Peyer's patch (tissue), 4 donors: ENCODE data around the gene CD38. TPM values are rescaled to one million over a fixed set of nuclear protein-coding genes. Genes with fewer than 3 reads are reported as not detected.

Source experiments
- DNase-seq, 3 donors: peaks; one replicate each; pipeline ENCODE4 v3.0.0-alpha.2; 2017 to 2019
- H3K27ac ChIP-seq, 4 donors: fragments of 200-600 bp; sonication (generic); one replicate each; pipeline ENCODE4 v1.5.1; 2016 to 2019
- H3K27me3 ChIP-seq, 2 donors: fragments of 200-600 bp; sonication (generic); one replicate each; pipeline ENCODE4 v1.5.1; 2019
- H3K36me3 ChIP-seq, 3 donors: fragments of 200-600 bp; sonication (generic); one replicate each; pipeline ENCODE4 v1.5.1; 2016 to 2019
- H3K4me1 ChIP-seq, 4 donors: fragments of 200-600 bp; sonication (generic); one replicate each; pipeline ENCODE4 v1.5.1; 2016 to 2019
- H3K4me3 ChIP-seq, 4 donors: fragments of 200-600 bp; sonication (generic); 1 replicate in 3 of 4; 2 replicates in 1 of 4; pipeline ENCODE4 v1.5.1; 2016 to 2019; ENCODE audit warnings: mild to moderate bottlenecking in 1 of 4
- H3K9me3 ChIP-seq, 4 donors: fragments of 200-600 bp; sonication (generic); one replicate each; pipeline ENCODE4 v1.5.1; 2016 to 2019; ENCODE audit warnings: mild to moderate bottlenecking in 1 of 4
- CTCF ChIP-seq, 6 experiments: fragments of 450-650 bp in 4 of 6; fragments of 200-600 bp in 2 of 6; sonication (generic) in 1 of 6; IDR thresholded peaks; one replicate each; pipeline ENCODE4 v1.5.1; 2017 to 2019; ENCODE audit warnings: antibody characterized with exemption in 6 of 6, mild to moderate bottlenecking in 3 of 6, moderate library complexity in 1 of 6
- POLR2A ChIP-seq, 2 donors: fragments of 450-650 bp; IDR thresholded peaks; one replicate each; pipeline ENCODE4 v1.5.1; 2017; ENCODE audit warnings: antibody characterized with exemption in 2 of 2, mild to moderate bottlenecking in 2 of 2, moderate library complexity in 2 of 2
- total RNA-seq, 4 donors: library from RNA; depleted of rRNA; stranded (reverse); fragments of >200 nt; gene quantifications; one replicate each; pipeline ENCODE4 v1.1.0, GENCODE V29; 2016

CD38 gene
- total RNA-seq, 4 donors from 2014 or later = 2.1 to 19.0 (median 3.9) TPM

GRCh38 chr4:15897577-15897976 is 119.4 kb downstream of the CD38 start:
- TF ChIP-seq POLR2A (IDR thresholded peaks at IDR 0.05) (no peak), CTCF (IDR thresholded peaks at IDR 0.05) (no peak)
- no peak for DNase-seq
- no peak overlapping the region for H3K27ac ChIP-seq

DNA sequence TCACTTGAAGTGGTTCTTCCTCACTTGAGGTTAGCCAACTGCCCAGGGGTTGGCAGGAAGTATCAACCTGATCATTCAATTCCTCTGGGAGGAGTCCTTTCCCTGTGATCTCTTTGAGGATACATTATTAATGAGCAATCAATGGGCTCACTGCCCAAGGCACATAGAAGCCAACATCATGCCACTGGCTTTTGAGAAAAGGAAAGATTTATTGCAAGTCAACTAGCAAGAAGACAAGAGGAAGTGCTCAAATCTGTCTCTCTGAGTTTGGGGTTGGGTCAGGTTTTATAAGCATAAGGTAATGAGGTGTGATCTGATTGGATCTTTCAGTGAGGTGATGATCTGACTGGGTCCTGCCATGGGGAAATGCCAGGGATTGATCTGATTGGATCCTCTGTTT is 120.8 kb downstream of the CD38 start:
- Histone ChIP-seq H3K4me1 (no peaks in the 10 kb centered on the region), H3K27ac (no peak overlapping the region), H3K4me3 (no peak overlapping the region), H3K27me3 (no peaks in the 10 kb centered on the region), H3K9me3 (no peaks in the 10 kb centered on the region), H3K36me3 (no peaks in the 10 kb centered on the region)
- TF ChIP-seq CTCF (IDR thresholded peaks at IDR 0.05) (no peak), POLR2A (IDR thresholded peaks at IDR 0.05) (no peak)
- DNase-seq = no peak

More at GRCh38 chr4:15897577-15897976, 119.4 kb downstream of the CD38 start:
- H3K36me3 ChIP-seq = no peaks in the 10 kb centered on the region
- no peaks in the 10 kb centered on the region for H3K4me1 ChIP-seq
- H3K9me3 ChIP-seq = no peaks in the 10 kb centered on the region
- H3K4me3 ChIP-seq = no peak overlapping the region
- no peaks in the 10 kb centered on the region for H3K27me3 ChIP-seq

DNA sequence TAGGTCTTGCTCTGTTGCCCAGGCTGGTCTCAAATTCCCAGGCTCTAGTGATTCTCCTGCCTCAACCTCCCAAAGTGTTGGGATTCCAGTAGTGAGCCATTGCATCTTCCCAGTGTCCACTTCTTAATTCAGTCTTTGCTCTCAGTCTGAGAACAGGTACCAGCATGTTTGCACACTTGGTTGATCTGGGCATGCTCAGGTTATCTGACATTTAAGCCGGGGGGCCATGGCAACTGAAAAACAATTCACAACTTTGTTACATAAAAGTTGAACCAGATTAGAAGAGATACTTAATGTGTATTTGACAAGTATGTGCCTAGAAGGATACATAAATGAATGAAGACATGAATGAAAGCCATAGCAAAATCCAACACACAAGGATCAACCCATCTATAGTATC is 121.4 kb downstream of the CD38 start:
- Histone ChIP-seq H3K9me3 (no peaks in the 10 kb centered on the region), H3K4me3 (no peak overlapping the region), H3K27me3 (no peaks in the 10 kb centered on the region), H3K36me3 (no peaks in the 10 kb centered on the region), H3K4me1 (no peaks in the 10 kb centered on the region), H3K27ac (no peak overlapping the region)
- DNase-seq = no peak
- TF ChIP-seq POLR2A (IDR thresholded peaks at IDR 0.05) = no peak
- TF ChIP-seq CTCF (IDR thresholded peaks at IDR 0.05) = no peak

- DNase-seq = no peak
- peaks cover 0 to 8% (median 0%) of the 10 kb centered on the region in 4 donors for H3K4me1 ChIP-seq
- no peaks in the 10 kb centered on the region for H3K36me3 ChIP-seq
- H3K27ac ChIP-seq = no peak overlapping the region
- H3K27me3 ChIP-seq = no peaks in the 10 kb centered on the region
- no peak for TF ChIP-seq POLR2A (IDR thresholded peaks at IDR 0.05)
- TF ChIP-seq CTCF (IDR thresholded peaks at IDR 0.05) = no peak
- no peaks in the 10 kb centered on the region for H3K9me3 ChIP-seq
- H3K4me3 ChIP-seq = no peak overlapping the region
These were observed 122.9 kb downstream of the CD38 start for GRCh38 chr4:15901007-15901406.

DNA sequence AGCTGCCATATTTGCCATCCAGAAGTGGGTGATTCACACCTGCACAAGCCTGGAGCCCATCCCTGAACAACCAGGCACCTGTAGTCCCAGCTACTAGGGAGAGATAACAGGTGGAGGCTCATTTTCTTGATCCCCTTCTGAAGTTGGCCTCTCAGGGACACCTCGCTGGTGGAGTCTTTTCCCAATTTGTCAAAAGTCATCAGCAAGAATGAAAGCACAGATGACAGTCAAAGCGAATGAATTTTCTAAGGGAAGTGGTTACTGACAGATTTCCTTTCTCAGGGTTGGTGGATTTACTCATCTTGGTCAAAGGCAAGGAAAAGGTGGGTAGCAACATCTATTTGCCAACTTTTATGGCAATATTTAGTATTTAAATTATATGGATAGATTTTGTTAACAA is 123.9 kb downstream of the CD38 start:
- Histone ChIP-seq H3K9me3 (no peaks in the 10 kb centered on the region), H3K27ac (no peak overlapping the region), H3K4me1 (peaks cover 0 to 8% (median 0%) of the 10 kb centered on the region in 4 donors), H3K4me3 (no peak overlapping the region), H3K36me3 (no peaks in the 10 kb centered on the region), H3K27me3 (no peaks in the 10 kb centered on the region)
- no peak for DNase-seq
- TF ChIP-seq POLR2A (IDR thresholded peaks at IDR 0.05) = no peak
- no peak for TF ChIP-seq CTCF (IDR thresholded peaks at IDR 0.05)

- Histone ChIP-seq H3K4me1 (peaks cover 0 to 8% (median 0%) of the 10 kb centered on the region in 4 donors), H3K9me3 (no peaks in the 10 kb centered on the region), H3K27ac (no peak overlapping the region), H3K36me3 (no peaks in the 10 kb centered on the region), H3K4me3 (no peak overlapping the region), H3K27me3 (no peaks in the 10 kb centered on the region)
- DNase-seq = no peak
- TF ChIP-seq CTCF (IDR thresholded peaks at IDR 0.05) = no peak
These were observed 124.6 kb downstream of the CD38 start for GRCh38 chr4:15902746-15903145.
